Thyroid gland (tissue), 4 donors: ENCODE measurements around the gene DUSP18.
"Not testable (repeated sequence)": the region's sequence is repeated elsewhere in the genome, so short reads cannot be mapped to it uniquely, and the experiment has no call there.

Source experiments
- POLR2A ChIP-seq, 2 donors: fragments of 450-650 bp; IDR thresholded peaks; one replicate each; pipeline ENCODE4 v1.6.1; 2017; ENCODE audit warnings: antibody characterized with exemption in 2 of 2, mild to moderate bottlenecking in 2 of 2, moderate library complexity in 1 of 2
- TF ChIP-seq, protein P1 (sequence below), 6 experiments: fragments of 200-600 bp in 3 of 6; fragments of 450-650 bp in 3 of 6; sonication (generic) in 3 of 6; IDR thresholded peaks; one replicate each; pipeline ENCODE4 v1.5.1; 2016 to 2019; ENCODE audit warnings: antibody characterized with exemption in 6 of 6, mild to moderate bottlenecking in 2 of 6, inconsistent platforms in 1 of 6, moderate library complexity in 1 of 6

DNA sequence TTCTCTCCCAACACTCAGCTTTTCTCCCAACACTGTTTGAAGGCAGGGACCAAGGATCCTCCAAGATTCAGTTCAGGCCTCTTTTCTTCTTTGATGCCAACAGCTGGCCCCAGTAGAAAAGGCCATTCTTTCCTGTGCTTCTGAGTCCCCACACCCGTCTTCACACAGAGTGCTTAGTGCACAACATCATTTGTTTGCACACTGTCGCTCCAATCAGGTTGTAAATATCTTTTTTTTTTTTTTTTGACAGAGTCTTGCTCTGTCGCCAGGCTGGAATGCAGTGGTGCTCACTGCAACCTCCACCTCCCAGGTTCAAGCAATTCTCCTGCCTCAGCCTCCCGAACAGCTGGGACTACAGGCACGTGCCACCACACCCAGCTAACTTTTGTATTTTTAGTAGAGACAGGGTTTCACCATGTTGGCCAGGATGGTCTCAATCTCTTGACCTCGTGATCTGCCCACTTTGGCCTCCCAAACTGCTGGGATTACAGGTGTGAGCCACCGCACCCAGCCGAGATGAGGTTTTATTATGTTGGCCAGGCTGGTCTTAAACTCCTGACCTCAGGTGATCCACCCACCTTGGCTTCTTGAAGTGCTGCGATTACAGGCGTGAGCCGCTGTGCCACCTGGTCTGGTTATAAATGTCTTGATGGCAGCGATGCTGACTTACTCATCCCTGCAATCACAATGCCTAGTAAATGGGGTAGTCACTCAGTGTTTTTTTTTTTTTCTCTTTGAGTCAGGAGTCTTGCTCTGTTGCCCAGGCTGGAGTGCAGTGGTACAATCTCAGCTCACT is 12.4 kb upstream of the DUSP18 start:
- TF ChIP-seq, protein P1, sequence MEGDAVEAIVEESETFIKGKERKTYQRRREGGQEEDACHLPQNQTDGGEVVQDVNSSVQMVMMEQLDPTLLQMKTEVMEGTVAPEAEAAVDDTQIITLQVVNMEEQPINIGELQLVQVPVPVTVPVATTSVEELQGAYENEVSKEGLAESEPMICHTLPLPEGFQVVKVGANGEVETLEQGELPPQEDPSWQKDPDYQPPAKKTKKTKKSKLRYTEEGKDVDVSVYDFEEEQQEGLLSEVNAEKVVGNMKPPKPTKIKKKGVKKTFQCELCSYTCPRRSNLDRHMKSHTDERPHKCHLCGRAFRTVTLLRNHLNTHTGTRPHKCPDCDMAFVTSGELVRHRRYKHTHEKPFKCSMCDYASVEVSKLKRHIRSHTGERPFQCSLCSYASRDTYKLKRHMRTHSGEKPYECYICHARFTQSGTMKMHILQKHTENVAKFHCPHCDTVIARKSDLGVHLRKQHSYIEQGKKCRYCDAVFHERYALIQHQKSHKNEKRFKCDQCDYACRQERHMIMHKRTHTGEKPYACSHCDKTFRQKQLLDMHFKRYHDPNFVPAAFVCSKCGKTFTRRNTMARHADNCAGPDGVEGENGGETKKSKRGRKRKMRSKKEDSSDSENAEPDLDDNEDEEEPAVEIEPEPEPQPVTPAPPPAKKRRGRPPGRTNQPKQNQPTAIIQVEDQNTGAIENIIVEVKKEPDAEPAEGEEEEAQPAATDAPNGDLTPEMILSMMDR (IDR thresholded peaks at IDR 0.05) = not testable (repeated sequence)
- TF ChIP-seq POLR2A (IDR thresholded peaks at IDR 0.05) = not testable (repeated sequence)
